CD4-positive, alpha-beta T cell treated with Interferon gamma for 1 hour (primary cell): ENCODE measurements around the gene SART3.
"Not testable (repeated sequence)": the region's sequence is repeated elsewhere in the genome, so short reads cannot be mapped to it uniquely, and the experiment has no call there.

Source experiments
- DNase-seq: peaks from one replicate; pipeline ENCODE4 v3.0.0-alpha.2; 2020

The SART3 gene

DNA sequence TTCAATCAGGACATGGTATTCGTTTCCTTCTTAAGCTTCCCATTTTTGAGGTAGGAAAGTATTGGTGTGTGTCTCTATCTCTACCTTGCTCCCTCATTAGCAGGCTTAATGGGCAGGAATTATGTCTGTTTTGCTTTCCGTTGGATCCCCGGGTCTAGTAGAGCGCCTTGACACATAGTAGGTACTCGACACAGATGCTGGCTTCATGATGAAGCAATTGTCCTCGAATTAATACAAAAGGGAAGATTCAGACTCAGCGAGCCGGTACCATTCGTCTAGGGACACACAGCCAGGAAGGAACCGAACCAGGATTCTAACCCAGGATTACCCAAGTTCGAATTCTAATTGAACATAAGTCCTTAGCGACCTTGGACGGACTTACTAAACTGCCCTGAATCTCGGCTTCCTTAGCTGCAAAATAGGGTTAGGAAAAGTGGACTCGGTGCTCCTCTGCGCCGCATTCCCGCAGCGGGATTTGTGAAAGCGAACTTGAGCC lies 927 bp upstream of the SART3 start:
- DNase-seq = no peak

- no peak for DNase-seq
Observed at GRCh38 chr12:108560321-108560721, 652 bp downstream of the SART3 start.

- no peak for DNase-seq
Observed at GRCh38 chr12:108559748-108560147, 1.2 kb downstream of the SART3 start.

DNA sequence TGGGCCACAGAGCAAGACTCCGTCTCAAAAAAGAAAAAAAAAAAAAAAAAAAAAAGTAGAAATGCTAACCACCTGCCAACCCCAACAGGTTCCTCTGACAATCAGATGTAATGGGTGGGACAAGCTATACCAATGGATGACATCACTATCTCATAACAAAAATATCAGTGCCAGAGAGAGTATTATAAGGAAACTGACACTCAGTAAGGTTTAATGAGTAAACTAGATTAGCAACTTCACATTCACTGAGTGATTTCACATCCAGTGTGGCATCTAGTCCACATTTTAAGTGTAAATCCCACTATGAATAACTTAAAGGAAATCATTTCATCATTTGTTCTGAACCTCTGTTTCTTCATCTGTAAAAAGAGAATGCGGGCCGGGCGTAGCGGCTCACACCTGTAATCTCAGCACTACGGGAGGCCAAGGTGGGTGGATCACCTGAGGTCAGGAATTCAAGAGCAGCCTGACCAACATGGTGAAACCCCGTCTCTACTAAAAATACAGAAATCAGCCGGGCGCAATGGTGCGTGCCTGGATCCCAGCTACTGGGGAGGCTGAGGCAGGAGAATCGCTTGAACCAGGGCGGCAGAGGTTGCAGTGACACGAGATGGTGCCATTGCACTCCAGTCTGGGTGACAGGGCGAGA lies 1.8 kb downstream of the SART3 start:
- no peak for DNase-seq

DNA sequence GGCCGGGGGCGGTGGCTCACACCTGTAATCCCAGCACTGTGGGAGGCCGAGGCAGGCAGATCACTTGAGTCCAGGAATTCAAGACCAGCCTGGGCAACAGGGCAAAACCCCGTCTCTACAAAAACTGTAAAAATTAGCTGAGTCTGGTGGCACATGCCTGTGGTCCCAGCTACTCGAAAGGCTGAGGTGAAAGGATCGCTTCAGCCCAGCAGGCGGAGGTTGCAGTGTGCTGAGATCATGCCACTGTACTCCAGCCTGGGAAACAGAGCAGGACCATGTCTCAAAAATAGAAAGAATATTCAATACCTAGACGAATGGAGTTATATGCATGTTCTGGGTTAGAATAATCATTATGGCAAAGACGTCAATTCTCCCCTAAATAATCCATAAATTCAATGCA lies 5.6 kb downstream of the SART3 start:
- DNase-seq = not testable (repeated sequence)

DNA sequence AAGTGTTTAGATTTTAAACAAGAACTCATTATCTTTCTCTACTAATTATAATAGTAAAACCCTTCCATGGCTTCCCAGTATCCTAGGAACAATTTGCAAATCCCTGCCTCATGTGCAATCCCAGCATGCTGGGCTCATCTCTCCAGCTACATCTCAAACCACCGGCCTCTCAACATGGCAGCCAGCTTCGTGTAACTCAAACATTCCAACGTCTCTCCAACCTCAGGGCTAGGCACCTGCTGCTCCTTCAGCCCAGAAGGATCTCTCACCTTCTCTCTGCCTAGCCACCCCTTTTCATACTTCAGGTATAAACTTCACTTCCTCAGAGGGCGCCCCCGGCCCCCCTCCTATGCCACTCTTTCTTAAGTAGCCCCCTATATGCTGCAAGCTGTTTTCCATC lies 7.2 kb downstream of the SART3 start:
- DNase-seq = no peak

- DNase-seq = no peak
Observed at GRCh38 chr12:108551535-108551934, 9.4 kb downstream of the SART3 start.

DNA sequence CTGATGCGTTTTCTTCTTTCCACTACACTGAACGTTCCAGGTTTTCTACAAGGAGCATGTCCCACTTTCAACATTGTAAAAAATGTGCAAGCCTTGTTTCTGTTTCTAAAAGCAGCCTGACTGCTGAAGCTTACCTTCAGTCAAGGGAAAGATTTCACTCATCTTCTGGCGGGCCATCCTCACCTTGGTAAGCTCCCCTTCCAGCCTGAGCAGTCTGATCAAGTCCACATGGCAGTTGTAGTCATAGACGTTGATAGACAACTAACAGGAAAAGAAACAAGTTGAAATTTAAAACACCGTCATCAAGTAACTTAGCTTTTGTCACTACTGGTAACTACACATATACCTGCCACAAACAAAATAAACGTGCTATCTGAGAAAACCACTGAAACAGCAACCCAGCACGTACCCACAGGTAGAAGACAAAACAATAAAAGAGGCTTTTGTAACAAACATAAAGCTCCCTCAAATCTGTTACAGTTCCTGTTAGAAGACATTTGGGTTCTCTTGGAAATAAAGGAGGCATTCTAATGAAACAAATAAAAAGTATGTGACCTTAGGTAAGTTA lies 11.9 kb downstream of the SART3 start:
- DNase-seq = no peak

DNA sequence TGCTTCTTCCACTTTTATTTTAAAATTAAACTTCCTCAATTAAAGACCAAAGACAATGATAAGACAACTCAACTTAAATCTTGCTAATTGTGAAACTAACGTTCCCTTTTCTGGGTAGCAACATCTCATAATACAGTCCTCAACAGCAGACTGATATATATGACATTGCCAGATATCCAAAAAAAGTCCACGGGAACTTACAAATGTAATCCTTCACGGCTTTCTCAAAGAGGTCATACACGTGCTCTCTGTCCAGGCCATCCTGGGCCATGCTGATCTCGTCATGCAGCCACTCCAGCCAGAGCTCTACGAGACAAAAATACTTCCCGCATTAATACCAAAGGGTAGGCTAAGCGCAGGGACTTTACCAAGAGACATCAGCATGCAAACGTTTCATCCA lies 13.3 kb downstream of the SART3 start:
- no peak for DNase-seq

- no peak for DNase-seq
Observed at GRCh38 chr12:108543652-108544051, 17.3 kb downstream of the SART3 start.

- no peak for DNase-seq
Observed at GRCh38 chr12:108542320-108542719, 18.7 kb downstream of the SART3 start.

DNA sequence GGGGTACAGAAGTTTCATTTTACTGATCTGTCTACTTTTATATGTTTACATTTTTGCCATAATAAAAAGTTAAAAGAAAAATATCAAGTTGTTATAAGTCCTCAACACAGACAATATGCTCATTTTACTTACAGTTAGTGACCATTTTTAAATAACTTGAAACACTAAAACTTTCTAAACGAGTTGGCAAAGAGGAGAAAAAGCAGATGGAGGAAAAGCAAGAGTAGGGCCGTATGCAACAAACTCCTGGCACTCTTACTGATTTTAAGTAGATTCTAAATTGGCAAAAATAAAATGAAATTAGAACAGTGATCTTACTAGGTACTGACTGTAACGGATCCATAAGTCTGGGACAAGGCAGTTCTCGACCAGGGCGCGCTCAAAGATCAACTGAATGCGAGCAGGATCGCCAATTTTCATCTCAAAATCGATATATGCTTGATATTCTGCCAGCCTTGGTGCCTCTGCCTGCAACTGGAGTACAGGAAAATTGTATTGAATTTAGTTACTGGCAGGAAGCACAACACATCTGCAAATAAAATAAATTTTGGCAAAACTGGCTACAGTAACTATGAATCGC lies 22.3 kb downstream of the SART3 start:
- DNase-seq = no peak

GRCh38 chr12:108538146-108538545 lies 22.8 kb downstream of the SART3 start:
- no peak for DNase-seq

DNA sequence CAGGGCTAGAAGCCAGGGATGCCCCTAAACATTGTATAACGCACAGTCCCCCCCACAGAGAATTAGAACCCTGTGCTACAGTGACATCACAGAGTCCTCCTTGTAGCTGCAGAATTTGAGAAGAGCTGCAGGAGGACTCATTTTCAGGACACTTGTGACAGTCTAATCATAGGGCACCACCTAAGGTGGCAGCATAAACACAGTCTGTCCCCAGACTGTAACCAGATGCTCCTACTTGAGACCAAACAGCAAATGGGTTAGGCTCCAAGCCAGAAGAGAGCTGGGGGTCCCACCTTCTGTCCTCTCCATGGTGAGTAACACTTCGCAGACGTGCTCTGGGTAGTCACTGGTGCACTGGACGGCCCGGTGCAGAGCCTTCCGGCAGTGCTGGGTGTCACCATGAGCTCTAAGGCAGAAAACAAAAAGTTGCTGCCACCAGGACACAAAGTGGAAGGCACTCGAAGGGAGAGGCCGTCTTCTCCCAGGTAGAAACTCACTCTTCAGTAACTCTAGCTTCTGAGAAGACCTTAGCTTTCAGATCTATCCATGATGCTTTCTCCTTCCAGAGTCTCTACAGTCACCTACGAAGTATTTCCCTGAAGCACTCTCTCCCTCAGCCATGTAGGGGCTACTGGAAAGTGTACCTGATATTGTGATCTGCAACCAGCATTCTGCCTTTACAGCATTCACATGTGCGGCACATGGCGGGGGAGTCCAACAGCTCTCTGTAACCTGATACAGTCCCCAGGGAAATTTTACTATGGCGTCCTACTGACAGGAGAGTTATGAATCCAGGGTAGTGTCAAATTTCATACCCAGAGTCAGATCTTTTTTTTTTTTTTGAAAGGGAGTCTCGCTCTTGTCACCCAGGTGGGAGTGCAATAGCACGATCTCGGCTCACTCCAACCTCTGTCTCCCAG lies 28.8 kb downstream of the SART3 start:
- DNase-seq = no peak

DNA sequence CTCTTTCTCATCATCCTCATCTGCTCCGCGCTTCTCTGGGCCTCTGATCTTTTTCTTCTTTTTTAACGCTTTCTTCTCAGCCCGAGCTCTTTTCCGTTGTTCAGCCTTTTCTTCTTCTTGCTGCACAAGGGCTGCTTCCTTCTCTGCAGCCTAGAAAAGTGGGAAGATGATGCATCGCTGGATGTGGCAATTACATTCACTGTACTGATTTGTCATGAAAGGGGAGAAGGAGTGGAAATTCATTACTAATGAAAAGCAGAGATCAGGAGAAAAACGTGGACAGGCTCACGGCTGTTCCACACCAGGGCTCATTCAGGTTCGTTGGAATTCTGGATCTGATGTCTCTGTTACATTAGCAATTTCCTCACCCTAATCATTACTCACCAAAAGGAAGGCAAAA lies 30.8 kb downstream of the SART3 start:
- no peak for DNase-seq

GRCh38 chr12:108527166-108527496 lies 33.8 kb downstream of the SART3 start:
- DNase-seq = no peak

GRCh38 chr12:108526482-108527165 lies 34.3 kb downstream of the SART3 start:
- no peak for DNase-seq

GRCh38 chr12:108525681-108526080 lies 35.3 kb downstream of the SART3 start:
- DNase-seq = no peak

DNA sequence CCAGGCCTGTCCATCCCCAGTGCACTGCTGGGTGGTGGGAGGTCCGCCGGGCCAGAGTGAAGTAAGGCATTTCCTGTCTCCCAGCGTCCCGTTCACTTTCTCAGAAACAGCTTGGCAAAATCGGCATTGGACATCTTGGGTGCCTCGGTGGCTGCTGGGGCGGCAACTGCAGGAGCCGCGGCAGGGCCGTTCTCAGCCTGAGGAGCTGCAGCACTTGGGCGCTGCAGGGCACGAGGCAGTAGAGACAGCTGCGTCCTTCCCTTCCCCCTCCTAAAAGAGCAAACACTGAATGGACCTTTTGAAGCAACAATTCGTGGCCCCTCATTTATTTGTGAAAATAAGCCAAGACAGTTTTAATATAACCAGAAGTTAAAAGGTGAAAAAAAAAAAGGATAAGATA lies 37.6 kb downstream of the SART3 start:
- DNase-seq = no peak

GRCh38 chr12:108519558-108519957 lies 41.4 kb downstream of the SART3 start:
- no peak for DNase-seq

- no peak for DNase-seq
Observed at GRCh38 chr12:108518716-108519496, 42.1 kb downstream of the SART3 start.

- no peak for DNase-seq
Observed at GRCh38 chr12:108518101-108518715, 42.8 kb downstream of the SART3 start.
